Neural cell (in vitro differentiated cells): ENCODE measurements around the gene PUS7. TPM values are rescaled to one million over a fixed set of nuclear protein-coding genes. Genes with fewer than 3 reads are reported as not detected.

Experiments
- H2AFZ ChIP-seq: fragments of 200-600, 300-800 bp; sonication (generic), shearing (Covaris generic); 2 replicates; pipeline ENCODE4 v1.6.0; 2014; ENCODE audit warnings: low read depth, mild to moderate bottlenecking, antibody characterized with exemption, low read length, moderate library complexity
- H3F3A ChIP-seq: fragments of 200-600 bp; shearing (Covaris generic); 2 replicates; pipeline ENCODE4 v1.6.1; 2016; ENCODE audit warnings: mild to moderate bottlenecking, moderate library complexity, mixed read lengths, antibody characterized with exemption, low read length; ENCODE audit not compliant: insufficient read depth, poor library complexity, severe bottlenecking
- H3K27ac ChIP-seq: fragments of 200-600, 300-800 bp; sonication (generic), shearing (Covaris generic); 2 replicates; pipeline ENCODE4 v1.5.1; 2014; ENCODE audit warnings: mild to moderate bottlenecking, low read length, moderate library complexity
- H3K27me3 ChIP-seq: fragments of 300-800, 200-600 bp; sonication (generic), shearing (Covaris generic); 2 replicates; pipeline ENCODE4 v1.6.0; 2014; ENCODE audit warnings: mild to moderate bottlenecking, low read depth, low read length, moderate library complexity; ENCODE audit not compliant: insufficient read depth
- H3K36me3 ChIP-seq: fragments of 300-800, 200-600 bp; sonication (generic), shearing (Covaris generic); 2 replicates; pipeline ENCODE4 v1.5.1; 2014; ENCODE audit warnings: mild to moderate bottlenecking, antibody characterized with exemption, low read length, moderate library complexity; ENCODE audit not compliant: insufficient read depth
- H3K4me2 ChIP-seq: fragments of 300-800, 200-600 bp; sonication (generic), shearing (Covaris generic); 2 replicates; pipeline ENCODE4 v1.6.0; 2014; ENCODE audit warnings: mild to moderate bottlenecking, low read length
- H3K4me3 ChIP-seq: fragments of 300-800, 200-600 bp; sonication (generic), shearing (Covaris generic); 2 replicates; pipeline ENCODE4 v1.5.1; 2014; ENCODE audit warnings: mild to moderate bottlenecking, low read length, moderate library complexity
- H3K79me2 ChIP-seq: fragments of 200-600 bp; shearing (Covaris generic); replicated peaks from 2 replicates; pipeline ENCODE4 v1.6.0; 2014; ENCODE audit warnings: mild to moderate bottlenecking, low read length, moderate library complexity; ENCODE audit not compliant: insufficient read depth
- H3K9ac ChIP-seq: fragments of 300-800, 200-600 bp; sonication (generic), shearing (Covaris generic); 2 replicates; pipeline ENCODE4 v1.6.1; 2016; ENCODE audit warnings: mild to moderate bottlenecking, low read length, mixed read lengths
- H3K9me2 ChIP-seq: fragments of 200-600 bp; shearing (Covaris generic); 2 replicates; pipeline ENCODE4 v1.6.1; 2016; ENCODE audit warnings: mild to moderate bottlenecking, low read length, mixed read lengths; ENCODE audit not compliant: insufficient read depth
- H3K9me3 ChIP-seq: fragments of 200-600, 300-800 bp; sonication (generic), shearing (Covaris generic); 2 replicates; pipeline ENCODE4 v1.6.1; 2016; ENCODE audit warnings: mild to moderate bottlenecking, mixed run types, low read length, moderate library complexity, mixed read lengths
- H4K20me1 ChIP-seq: fragments of 200-600 bp; shearing (Covaris generic); 2 replicates; pipeline ENCODE4 v1.6.1; 2016; ENCODE audit warnings: mild to moderate bottlenecking, mixed run types; ENCODE audit not compliant: insufficient read depth
- EP300 ChIP-seq: fragments of 450-650 bp; conservative IDR thresholded peaks from 2 replicates; pipeline ENCODE4 v1.6.1; 2014; ENCODE audit warnings: antibody characterized with exemption, mild to moderate bottlenecking, moderate library complexity; ENCODE audit not compliant: poor library complexity, severe bottlenecking
- EZH2 ChIP-seq: fragments of 200-600, 300-800 bp; shearing (Covaris generic), sonication (generic); IDR thresholded peaks from 2 replicates; pipeline ENCODE4 v1.6.1; 2014; ENCODE audit warnings: antibody characterized with exemption, low read length, borderline replicate concordance, mild to moderate bottlenecking; ENCODE audit not compliant: insufficient read depth, poor library complexity, severe bottlenecking
- MXI1 ChIP-seq: fragments of 450-650 bp; conservative IDR thresholded peaks from 2 replicates; pipeline ENCODE4 v1.6.1; 2014; ENCODE audit warnings: antibody characterized with exemption, mild to moderate bottlenecking; ENCODE audit not compliant: poor library complexity, severe bottlenecking
- POLR2AphosphoS5 ChIP-seq: IDR thresholded peaks from 2 replicates; pipeline ENCODE4 v1.6.1; 2012
- RAD21 ChIP-seq: fragments of 450-650 bp; conservative IDR thresholded peaks from 2 replicates; pipeline ENCODE4 v1.6.1; 2014; ENCODE audit warnings: antibody characterized with exemption, mild to moderate bottlenecking, moderate library complexity
- SMC3 ChIP-seq: fragments of 450-650 bp; conservative IDR thresholded peaks from 2 replicates; pipeline ENCODE4 v1.6.1; 2014; ENCODE audit warnings: antibody characterized with exemption, mild to moderate bottlenecking, moderate library complexity; ENCODE audit not compliant: poor library complexity
- TAF1 ChIP-seq: IDR thresholded peaks from 2 replicates; pipeline ENCODE4 v1.6.1; 2012; ENCODE audit warnings: low read depth
- polyA plus RNA-seq: library from polyadenylated mRNA; depleted of rRNA; stranded (reverse); fragments of >200 nt; gene quantifications from 2 replicates; pipeline ENCODE4 v1.2.3, GENCODE V29; 2014
- TF ChIP-seq, protein P1 (sequence below): fragments of 450-650 bp; IDR thresholded peaks from 2 replicates; pipeline ENCODE4 v1.5.1; 2014; ENCODE audit warnings: antibody characterized with exemption, mild to moderate bottlenecking, moderate library complexity; ENCODE audit not compliant: poor library complexity, severe bottlenecking
- TF ChIP-seq, protein P2 (sequence below): IDR thresholded peaks from 2 replicates; pipeline ENCODE4 v1.6.1; 2012; ENCODE audit warnings: borderline replicate concordance

Gene PUS7
- polyA plus RNA-seq, 1 donor from 2014 or later, result 7.5 TPM

DNA sequence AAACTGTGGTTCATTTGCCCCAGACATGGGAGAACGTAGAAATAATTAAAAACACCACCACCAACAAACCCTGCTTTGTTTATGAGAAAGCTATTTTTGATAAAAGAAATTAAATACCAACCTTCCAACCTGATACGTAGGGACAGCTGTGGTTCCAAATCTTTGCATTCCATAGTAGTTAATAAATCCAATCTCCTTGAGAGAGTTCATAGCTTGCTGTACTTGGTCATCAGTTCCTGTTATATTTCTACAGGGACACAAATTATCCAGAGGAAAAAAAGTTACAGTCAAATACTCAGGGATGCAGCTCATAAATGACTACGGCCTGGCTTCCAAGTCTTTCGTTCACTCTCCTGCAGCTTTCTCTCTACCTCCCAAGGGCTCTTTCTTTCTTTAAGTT is 41.1 kb downstream of the PUS7 start:
- no peaks in the 10 kb centered on the region for H3K27me3 ChIP-seq
- H3K4me3 ChIP-seq, result no peak overlapping the region
- H2AFZ ChIP-seq, result no peak overlapping the region
- TF ChIP-seq, protein P1, sequence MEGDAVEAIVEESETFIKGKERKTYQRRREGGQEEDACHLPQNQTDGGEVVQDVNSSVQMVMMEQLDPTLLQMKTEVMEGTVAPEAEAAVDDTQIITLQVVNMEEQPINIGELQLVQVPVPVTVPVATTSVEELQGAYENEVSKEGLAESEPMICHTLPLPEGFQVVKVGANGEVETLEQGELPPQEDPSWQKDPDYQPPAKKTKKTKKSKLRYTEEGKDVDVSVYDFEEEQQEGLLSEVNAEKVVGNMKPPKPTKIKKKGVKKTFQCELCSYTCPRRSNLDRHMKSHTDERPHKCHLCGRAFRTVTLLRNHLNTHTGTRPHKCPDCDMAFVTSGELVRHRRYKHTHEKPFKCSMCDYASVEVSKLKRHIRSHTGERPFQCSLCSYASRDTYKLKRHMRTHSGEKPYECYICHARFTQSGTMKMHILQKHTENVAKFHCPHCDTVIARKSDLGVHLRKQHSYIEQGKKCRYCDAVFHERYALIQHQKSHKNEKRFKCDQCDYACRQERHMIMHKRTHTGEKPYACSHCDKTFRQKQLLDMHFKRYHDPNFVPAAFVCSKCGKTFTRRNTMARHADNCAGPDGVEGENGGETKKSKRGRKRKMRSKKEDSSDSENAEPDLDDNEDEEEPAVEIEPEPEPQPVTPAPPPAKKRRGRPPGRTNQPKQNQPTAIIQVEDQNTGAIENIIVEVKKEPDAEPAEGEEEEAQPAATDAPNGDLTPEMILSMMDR, result no peak
- TF ChIP-seq POLR2AphosphoS5 (no peak), MXI1 (no peak), EZH2 (no peak), TAF1 (no peak), EP300 (no peak), RAD21 (no peak), SMC3 (no peak)
- TF ChIP-seq, protein P2, sequence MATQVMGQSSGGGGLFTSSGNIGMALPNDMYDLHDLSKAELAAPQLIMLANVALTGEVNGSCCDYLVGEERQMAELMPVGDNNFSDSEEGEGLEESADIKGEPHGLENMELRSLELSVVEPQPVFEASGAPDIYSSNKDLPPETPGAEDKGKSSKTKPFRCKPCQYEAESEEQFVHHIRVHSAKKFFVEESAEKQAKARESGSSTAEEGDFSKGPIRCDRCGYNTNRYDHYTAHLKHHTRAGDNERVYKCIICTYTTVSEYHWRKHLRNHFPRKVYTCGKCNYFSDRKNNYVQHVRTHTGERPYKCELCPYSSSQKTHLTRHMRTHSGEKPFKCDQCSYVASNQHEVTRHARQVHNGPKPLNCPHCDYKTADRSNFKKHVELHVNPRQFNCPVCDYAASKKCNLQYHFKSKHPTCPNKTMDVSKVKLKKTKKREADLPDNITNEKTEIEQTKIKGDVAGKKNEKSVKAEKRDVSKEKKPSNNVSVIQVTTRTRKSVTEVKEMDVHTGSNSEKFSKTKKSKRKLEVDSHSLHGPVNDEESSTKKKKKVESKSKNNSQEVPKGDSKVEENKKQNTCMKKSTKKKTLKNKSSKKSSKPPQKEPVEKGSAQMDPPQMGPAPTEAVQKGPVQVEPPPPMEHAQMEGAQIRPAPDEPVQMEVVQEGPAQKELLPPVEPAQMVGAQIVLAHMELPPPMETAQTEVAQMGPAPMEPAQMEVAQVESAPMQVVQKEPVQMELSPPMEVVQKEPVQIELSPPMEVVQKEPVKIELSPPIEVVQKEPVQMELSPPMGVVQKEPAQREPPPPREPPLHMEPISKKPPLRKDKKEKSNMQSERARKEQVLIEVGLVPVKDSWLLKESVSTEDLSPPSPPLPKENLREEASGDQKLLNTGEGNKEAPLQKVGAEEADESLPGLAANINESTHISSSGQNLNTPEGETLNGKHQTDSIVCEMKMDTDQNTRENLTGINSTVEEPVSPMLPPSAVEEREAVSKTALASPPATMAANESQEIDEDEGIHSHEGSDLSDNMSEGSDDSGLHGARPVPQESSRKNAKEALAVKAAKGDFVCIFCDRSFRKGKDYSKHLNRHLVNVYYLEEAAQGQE, result no peak
- no peaks in the 10 kb centered on the region for H3K9me2 ChIP-seq
- H3K4me2 ChIP-seq, result no peak overlapping the region
- no peaks in the 10 kb centered on the region for H4K20me1 ChIP-seq
- H3K27ac ChIP-seq, result no peak overlapping the region
- H3K9me3 ChIP-seq, result no peaks in the 10 kb centered on the region
- no peaks in the 10 kb centered on the region for H3F3A ChIP-seq
- no peaks in the 10 kb centered on the region for H3K79me2 ChIP-seq
- H3K9ac ChIP-seq, result no peak overlapping the region
- H3K36me3 ChIP-seq, result no peaks in the 10 kb centered on the region

DNA sequence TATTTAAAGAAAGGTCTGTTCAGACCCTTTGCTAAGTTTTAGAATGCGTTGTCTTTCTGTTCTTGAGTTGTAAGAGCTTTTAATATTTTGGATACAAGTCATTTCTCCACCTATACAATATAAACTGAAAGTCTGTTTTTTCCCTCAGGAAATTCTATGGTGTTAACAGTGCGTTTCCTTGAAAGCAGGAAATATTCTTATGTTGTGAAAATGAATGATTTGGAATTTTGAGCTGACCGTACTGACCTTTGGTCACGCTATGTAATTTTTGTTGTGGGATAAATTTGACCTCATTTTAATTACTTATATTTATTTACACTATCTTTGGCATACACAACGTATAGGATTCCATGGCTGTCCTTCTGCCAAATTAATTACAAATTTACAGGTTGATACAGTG is 43.5 kb downstream of the PUS7 start:
- Histone ChIP-seq H3K9me3 (no peaks in the 10 kb centered on the region), H3K4me3 (no peak overlapping the region), H3K9me2 (no peaks in the 10 kb centered on the region), H3K4me2 (no peak overlapping the region), H3K79me2 (no peaks in the 10 kb centered on the region), H3K27me3 (no peaks in the 10 kb centered on the region), H3K9ac (no peak overlapping the region), H2AFZ (no peak overlapping the region), H3K27ac (no peak overlapping the region), H3F3A (no peaks in the 10 kb centered on the region), H4K20me1 (no peaks in the 10 kb centered on the region), H3K36me3 (no peaks in the 10 kb centered on the region)
- TF ChIP-seq EZH2 (no peak), EP300 (no peak), TAF1 (no peak), POLR2AphosphoS5 (no peak), RAD21 (no peak), SMC3 (no peak), MXI1 (no peak)
- TF ChIP-seq, protein P1, result no peak
- TF ChIP-seq, protein P2, result no peak
